ENCODE measurements around the gene PSME4. TPM values are rescaled to one million over a fixed set of nuclear protein-coding genes. Genes with fewer than 3 reads are reported as not detected.

Gene PSME4
- total RNA-seq, 4 donors from 2014 or later: 20.0 to 94.5 (median 78.8) TPM

GRCh38 chr2:53867169-53867568 is 103.6 kb downstream of the PSME4 start:
- no peaks in the 10 kb centered on the region for H3K4me1 ChIP-seq
- TF ChIP-seq, protein P1, sequence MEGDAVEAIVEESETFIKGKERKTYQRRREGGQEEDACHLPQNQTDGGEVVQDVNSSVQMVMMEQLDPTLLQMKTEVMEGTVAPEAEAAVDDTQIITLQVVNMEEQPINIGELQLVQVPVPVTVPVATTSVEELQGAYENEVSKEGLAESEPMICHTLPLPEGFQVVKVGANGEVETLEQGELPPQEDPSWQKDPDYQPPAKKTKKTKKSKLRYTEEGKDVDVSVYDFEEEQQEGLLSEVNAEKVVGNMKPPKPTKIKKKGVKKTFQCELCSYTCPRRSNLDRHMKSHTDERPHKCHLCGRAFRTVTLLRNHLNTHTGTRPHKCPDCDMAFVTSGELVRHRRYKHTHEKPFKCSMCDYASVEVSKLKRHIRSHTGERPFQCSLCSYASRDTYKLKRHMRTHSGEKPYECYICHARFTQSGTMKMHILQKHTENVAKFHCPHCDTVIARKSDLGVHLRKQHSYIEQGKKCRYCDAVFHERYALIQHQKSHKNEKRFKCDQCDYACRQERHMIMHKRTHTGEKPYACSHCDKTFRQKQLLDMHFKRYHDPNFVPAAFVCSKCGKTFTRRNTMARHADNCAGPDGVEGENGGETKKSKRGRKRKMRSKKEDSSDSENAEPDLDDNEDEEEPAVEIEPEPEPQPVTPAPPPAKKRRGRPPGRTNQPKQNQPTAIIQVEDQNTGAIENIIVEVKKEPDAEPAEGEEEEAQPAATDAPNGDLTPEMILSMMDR (IDR thresholded peaks at IDR 0.05): no peak
- no peak for TF ChIP-seq POLR2A (IDR thresholded peaks at IDR 0.05)
- no peaks in the 10 kb centered on the region for H3K9me3 ChIP-seq
- intact Hi-C loops (cut with DNase I; ENCODE audit: low total_unique reads): no loop called here
- no peak overlapping the region for H3K4me3 ChIP-seq
- H3K36me3 ChIP-seq: no peaks in the 10 kb centered on the region
- no peak overlapping the region for H3K27ac ChIP-seq
- no peaks in the 10 kb centered on the region for H3K27me3 ChIP-seq
- DNase-seq: no peak

- H3K4me1 ChIP-seq: no peaks in the 10 kb centered on the region
- no peak overlapping the region for H3K4me3 ChIP-seq
- H3K27ac ChIP-seq: no peak overlapping the region
- H3K9me3 ChIP-seq: no peaks in the 10 kb centered on the region
- no peak for TF ChIP-seq POLR2A (IDR thresholded peaks at IDR 0.05)
- TF ChIP-seq, protein P1 (IDR thresholded peaks at IDR 0.05): no peak
- H3K36me3 ChIP-seq: no peaks in the 10 kb centered on the region
- H3K27me3 ChIP-seq: no peaks in the 10 kb centered on the region
- intact Hi-C loops (cut with DNase I; ENCODE audit: low total_unique reads): no loop called here
- DNase-seq: no peak
Measured at GRCh38 chr2:53865962-53866361, 104.8 kb downstream of the PSME4 start.

- Histone ChIP-seq H3K4me1 (no peaks in the 10 kb centered on the region), H3K27ac (no peak overlapping the region), H3K4me3 (no peak overlapping the region), H3K27me3 (no peaks in the 10 kb centered on the region), H3K36me3 (no peaks in the 10 kb centered on the region), H3K9me3 (no peaks in the 10 kb centered on the region)
- TF ChIP-seq POLR2A (IDR thresholded peaks at IDR 0.05): no peak
- TF ChIP-seq, protein P1 (IDR thresholded peaks at IDR 0.05): no peak
- DNase-seq: no peak
- intact Hi-C loops (cut with DNase I; ENCODE audit: low total_unique reads): no loop called here
Measured at GRCh38 chr2:53865264-53865663, 105.5 kb downstream of the PSME4 start.

DNA sequence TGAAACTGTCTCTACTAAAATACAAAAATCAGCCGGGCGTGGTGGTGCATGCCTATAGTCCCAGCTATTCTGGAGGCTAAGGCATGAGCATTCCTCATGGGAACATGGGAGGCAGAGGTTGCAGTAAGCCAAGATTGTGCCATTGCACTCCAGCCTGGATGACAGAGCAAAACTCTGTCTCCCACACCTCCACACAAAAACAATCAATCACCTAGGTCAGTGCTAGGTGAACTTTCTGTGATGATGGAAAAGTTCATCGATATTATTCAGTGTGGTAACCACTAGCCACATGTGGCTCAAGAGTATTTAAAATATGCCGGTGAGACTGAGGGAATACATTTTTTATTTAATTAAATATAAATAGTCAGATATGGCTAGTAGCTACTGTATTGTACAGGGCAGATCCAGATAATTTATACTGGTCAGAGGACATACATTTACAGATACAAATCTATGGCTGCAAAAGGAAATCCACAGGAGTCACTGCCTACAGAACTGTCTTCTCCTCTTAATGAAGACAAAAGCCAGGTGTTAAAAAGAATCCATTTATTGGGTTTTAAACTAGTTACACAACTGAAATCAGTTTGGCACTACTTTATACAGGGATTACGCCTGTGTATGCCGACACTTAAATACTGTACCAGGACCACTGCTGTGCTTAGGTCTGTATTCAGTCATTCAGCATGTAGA is 107.1 kb downstream of the PSME4 start:
- intact Hi-C loops (cut with DNase I; ENCODE audit: low total_unique reads): no loop called here
- TF ChIP-seq POLR2A (IDR thresholded peaks at IDR 0.05): no peak
- TF ChIP-seq, protein P1 (IDR thresholded peaks at IDR 0.05): no peak
- Histone ChIP-seq H3K4me1 (no peaks in the 10 kb centered on the region), H3K36me3 (no peaks in the 10 kb centered on the region), H3K9me3 (no peaks in the 10 kb centered on the region), H3K27me3 (no peaks in the 10 kb centered on the region), H3K27ac (no peak overlapping the region), H3K4me3 (no peak overlapping the region)
- no peak for DNase-seq

GRCh38 chr2:53861824-53862223 is 109.0 kb downstream of the PSME4 start:
- intact Hi-C loops (cut with DNase I; ENCODE audit: low total_unique reads): no loop called here
- H3K27me3 ChIP-seq: no peaks in the 10 kb centered on the region
- no peak for TF ChIP-seq POLR2A (IDR thresholded peaks at IDR 0.05)
- TF ChIP-seq, protein P1 (IDR thresholded peaks at IDR 0.05): no peak
- no peak for DNase-seq
- no peaks in the 10 kb centered on the region for H3K9me3 ChIP-seq
- H3K4me1 ChIP-seq: no peaks in the 10 kb centered on the region
- no peaks in the 10 kb centered on the region for H3K36me3 ChIP-seq
- no peak overlapping the region for H3K4me3 ChIP-seq
- no peak overlapping the region for H3K27ac ChIP-seq
